Measurements from ENCODE around the gene SLC16A12.

Gene SLC16A12

DNA sequence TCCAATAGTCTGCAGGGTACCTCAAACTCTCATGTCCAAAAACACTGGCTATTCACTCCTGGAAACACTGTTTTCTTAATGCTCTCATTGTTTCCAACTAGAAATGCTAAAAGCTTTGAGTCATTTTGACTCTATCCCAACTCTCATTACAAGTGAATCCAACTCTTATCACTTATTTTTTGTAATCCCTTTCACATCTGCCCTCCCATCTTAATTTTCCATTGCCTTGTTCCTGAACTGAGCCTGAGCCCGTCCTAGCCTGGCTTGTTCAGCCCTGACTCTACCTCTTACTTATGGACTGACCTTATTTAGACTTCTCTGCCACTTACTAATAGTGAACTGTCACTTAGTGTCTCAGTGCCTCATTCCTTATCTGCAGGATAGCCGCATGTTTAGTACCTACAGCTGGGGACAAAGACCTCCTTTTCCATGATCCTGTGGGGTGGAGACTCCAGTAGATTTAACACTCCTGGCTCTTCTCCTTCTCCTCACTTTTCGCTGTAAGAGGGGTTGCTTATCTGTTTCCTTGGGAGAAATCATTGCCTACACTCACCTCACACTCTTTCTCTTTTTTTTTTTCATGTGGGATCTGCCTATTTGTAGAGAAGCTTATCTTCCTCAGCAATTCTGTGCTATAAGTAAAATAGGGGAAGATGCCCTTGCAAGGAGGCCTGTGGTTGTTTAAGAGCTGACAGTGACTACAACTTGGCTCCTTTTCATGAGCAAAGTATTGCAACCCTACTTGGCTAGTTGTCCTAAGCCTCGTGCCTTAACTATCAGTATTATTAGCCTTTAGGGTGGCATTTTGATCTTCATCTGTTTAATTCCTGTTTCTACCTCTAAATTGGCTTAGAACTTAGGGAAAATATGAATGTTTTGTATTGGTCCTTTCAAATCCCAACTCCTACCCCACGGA, 56.4 kb downstream of the SLC16A12 start:
- TF ChIP-seq TAF1 (IDR thresholded peaks at IDR 0.05; ENCODE audit: borderline replicate concordance, insufficient read depth, low read length): no peak
- no peak for TF ChIP-seq SIN3A (IDR thresholded peaks at IDR 0.05; ENCODE audit: borderline replicate concordance, insufficient read depth, low read length)
- no peak for TF ChIP-seq FOXP2 (optimal IDR thresholded peaks at IDR 0.05; ENCODE audit: borderline replicate concordance, extremely low read depth, extremely low read length, insufficient read depth)
- TF ChIP-seq, protein P1, sequence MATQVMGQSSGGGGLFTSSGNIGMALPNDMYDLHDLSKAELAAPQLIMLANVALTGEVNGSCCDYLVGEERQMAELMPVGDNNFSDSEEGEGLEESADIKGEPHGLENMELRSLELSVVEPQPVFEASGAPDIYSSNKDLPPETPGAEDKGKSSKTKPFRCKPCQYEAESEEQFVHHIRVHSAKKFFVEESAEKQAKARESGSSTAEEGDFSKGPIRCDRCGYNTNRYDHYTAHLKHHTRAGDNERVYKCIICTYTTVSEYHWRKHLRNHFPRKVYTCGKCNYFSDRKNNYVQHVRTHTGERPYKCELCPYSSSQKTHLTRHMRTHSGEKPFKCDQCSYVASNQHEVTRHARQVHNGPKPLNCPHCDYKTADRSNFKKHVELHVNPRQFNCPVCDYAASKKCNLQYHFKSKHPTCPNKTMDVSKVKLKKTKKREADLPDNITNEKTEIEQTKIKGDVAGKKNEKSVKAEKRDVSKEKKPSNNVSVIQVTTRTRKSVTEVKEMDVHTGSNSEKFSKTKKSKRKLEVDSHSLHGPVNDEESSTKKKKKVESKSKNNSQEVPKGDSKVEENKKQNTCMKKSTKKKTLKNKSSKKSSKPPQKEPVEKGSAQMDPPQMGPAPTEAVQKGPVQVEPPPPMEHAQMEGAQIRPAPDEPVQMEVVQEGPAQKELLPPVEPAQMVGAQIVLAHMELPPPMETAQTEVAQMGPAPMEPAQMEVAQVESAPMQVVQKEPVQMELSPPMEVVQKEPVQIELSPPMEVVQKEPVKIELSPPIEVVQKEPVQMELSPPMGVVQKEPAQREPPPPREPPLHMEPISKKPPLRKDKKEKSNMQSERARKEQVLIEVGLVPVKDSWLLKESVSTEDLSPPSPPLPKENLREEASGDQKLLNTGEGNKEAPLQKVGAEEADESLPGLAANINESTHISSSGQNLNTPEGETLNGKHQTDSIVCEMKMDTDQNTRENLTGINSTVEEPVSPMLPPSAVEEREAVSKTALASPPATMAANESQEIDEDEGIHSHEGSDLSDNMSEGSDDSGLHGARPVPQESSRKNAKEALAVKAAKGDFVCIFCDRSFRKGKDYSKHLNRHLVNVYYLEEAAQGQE (IDR thresholded peaks at IDR 0.05; ENCODE audit: insufficient read depth in 1 of 2, low read depth in 2 of 2, low read length in 2 of 2): no peak
- TF ChIP-seq POLR2AphosphoS5 (IDR thresholded peaks at IDR 0.05; ENCODE audit: low read depth, low read length): no peak

DNA sequence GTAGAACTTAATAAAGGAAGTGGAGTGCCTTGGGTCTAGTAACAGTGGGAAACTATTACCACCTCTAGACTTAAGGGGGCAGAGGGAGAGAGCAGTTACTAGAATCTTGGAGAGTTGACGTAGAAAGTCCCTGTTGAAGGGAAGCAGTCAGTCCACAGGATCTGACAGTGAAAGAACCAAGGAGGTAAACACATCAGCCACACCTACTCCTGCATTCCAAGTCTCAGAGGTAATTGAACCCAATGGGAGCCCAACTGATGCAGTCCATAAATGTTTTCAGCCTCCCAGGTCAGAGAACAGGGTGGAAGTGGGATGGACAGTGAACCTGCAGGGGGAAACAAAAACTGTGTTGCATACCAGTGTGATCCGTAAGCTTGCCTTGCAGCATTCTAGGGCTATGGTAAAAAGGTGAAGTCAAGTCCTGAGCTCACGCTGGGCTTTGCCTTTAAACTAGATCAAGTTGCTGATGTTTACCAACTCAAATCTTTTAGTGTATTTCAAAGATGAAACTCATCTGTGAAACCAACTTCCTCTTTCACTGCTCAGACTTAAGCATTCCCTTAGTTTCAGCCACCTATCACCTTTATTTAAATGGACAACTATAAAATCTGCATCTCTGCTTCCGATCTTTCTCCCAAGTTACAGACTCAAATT, 57.2 kb downstream of the SLC16A12 start:
- TF ChIP-seq TAF1 (IDR thresholded peaks at IDR 0.05; ENCODE audit: borderline replicate concordance, insufficient read depth, low read length): no peak
- no peak for TF ChIP-seq POLR2AphosphoS5 (IDR thresholded peaks at IDR 0.05; ENCODE audit: low read depth, low read length)
- no peak for TF ChIP-seq FOXP2 (optimal IDR thresholded peaks at IDR 0.05; ENCODE audit: borderline replicate concordance, extremely low read depth, extremely low read length, insufficient read depth)
- TF ChIP-seq SIN3A (IDR thresholded peaks at IDR 0.05; ENCODE audit: borderline replicate concordance, insufficient read depth, low read length): no peak
- TF ChIP-seq, protein P1 (IDR thresholded peaks at IDR 0.05; ENCODE audit: insufficient read depth in 1 of 2, low read depth in 2 of 2, low read length in 2 of 2): no peak

DNA sequence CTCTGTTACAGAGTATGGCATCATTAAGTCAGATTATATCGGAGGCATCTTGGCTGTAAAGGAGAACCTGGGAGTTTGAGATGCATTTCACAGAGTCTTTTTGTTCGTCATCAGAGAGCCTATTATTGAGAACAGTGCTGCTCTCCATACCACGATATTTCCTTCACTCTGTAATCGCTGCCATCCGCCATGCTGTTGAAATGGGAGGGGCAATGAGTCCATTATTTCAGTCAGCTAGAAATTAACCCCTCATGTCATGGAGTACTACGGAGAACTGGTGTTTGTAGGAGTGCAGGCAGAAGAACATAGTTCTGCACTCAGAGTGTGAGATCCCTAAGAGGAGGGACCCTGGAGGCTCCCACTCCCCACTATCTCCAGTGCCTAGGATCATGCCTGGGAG, 59.2 kb downstream of the SLC16A12 start:
- TF ChIP-seq SIN3A (IDR thresholded peaks at IDR 0.05; ENCODE audit: borderline replicate concordance, insufficient read depth, low read length): no peak
- TF ChIP-seq POLR2AphosphoS5 (IDR thresholded peaks at IDR 0.05; ENCODE audit: low read depth, low read length): no peak
- TF ChIP-seq, protein P1 (IDR thresholded peaks at IDR 0.05; ENCODE audit: insufficient read depth in 1 of 2, low read depth in 2 of 2, low read length in 2 of 2): no peak
- no peak for TF ChIP-seq FOXP2 (optimal IDR thresholded peaks at IDR 0.05; ENCODE audit: borderline replicate concordance, extremely low read depth, extremely low read length, insufficient read depth)
- TF ChIP-seq TAF1 (IDR thresholded peaks at IDR 0.05; ENCODE audit: borderline replicate concordance, insufficient read depth, low read length): no peak

DNA sequence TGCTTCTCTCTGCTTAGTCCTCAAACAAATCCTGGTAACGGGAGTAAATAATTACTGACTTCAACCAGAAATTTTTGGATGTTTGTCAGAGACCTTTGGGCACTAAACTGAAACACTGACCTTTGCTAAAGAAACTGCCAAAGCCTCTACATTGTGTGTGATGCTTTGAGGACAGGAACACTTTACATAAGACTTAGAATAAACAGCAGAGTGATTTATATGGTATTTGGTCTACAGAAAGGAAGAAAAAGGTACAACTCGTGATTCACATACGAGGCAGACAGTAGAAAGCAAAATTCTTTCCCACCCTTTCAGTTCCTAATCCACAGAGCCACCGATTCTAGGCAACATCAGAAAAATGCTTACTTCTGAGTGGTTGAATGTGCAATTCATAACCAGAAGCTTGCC, 59.8 kb downstream of the SLC16A12 start:
- TF ChIP-seq, protein P1 (IDR thresholded peaks at IDR 0.05; ENCODE audit: insufficient read depth in 1 of 2, low read depth in 2 of 2, low read length in 2 of 2): no peak
- TF ChIP-seq TAF1 (IDR thresholded peaks at IDR 0.05; ENCODE audit: borderline replicate concordance, insufficient read depth, low read length) (no peak), FOXP2 (optimal IDR thresholded peaks at IDR 0.05; ENCODE audit: borderline replicate concordance, extremely low read depth, extremely low read length, insufficient read depth) (no peak), POLR2AphosphoS5 (IDR thresholded peaks at IDR 0.05; ENCODE audit: low read depth, low read length) (no peak), SIN3A (IDR thresholded peaks at IDR 0.05; ENCODE audit: borderline replicate concordance, insufficient read depth, low read length) (no peak)

Data from PFSK-1 (cell line).